ENCODE data around the gene HS2ST1. TPM values are rescaled to one million over a fixed set of nuclear protein-coding genes. Genes with fewer than 3 reads are reported as not detected.

The HS2ST1 gene
- total RNA-seq, 4 donors from 2014 or later: 13.2 to 19.6 (median 16.7) TPM

- Histone ChIP-seq H3K9me3 (no peaks in the 10 kb centered on the region), H3K27me3 (no peaks in the 10 kb centered on the region), H3K4me1 (peaks cover 6 to 13% of the 10 kb centered on the region in 2 donors), H3K36me3 (no peaks in the 10 kb centered on the region), H3K27ac (peak overlapping the region in 2 of 3 donors; percentile 25 to 45), H3K4me3 (replicated peaks in 1 of 3) (no peak overlapping the region)
- intact Hi-C loops (cut with DNase I): no loop called here
- WGBS, 2 donors: 26 to 29% methylated on average over 38 to 45 of the region's 45 CpGs
- peak; percentile 54 to 56 for DNase-seq
- no peak for TF ChIP-seq POLR2A (IDR thresholded peaks at IDR 0.05)
- TF ChIP-seq, protein P1, sequence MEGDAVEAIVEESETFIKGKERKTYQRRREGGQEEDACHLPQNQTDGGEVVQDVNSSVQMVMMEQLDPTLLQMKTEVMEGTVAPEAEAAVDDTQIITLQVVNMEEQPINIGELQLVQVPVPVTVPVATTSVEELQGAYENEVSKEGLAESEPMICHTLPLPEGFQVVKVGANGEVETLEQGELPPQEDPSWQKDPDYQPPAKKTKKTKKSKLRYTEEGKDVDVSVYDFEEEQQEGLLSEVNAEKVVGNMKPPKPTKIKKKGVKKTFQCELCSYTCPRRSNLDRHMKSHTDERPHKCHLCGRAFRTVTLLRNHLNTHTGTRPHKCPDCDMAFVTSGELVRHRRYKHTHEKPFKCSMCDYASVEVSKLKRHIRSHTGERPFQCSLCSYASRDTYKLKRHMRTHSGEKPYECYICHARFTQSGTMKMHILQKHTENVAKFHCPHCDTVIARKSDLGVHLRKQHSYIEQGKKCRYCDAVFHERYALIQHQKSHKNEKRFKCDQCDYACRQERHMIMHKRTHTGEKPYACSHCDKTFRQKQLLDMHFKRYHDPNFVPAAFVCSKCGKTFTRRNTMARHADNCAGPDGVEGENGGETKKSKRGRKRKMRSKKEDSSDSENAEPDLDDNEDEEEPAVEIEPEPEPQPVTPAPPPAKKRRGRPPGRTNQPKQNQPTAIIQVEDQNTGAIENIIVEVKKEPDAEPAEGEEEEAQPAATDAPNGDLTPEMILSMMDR (IDR thresholded peaks at IDR 0.05): peak in 3 of 6 experiments; percentile 19 to 52 (median 30)
Measured at GRCh38 chr1:87151500-87152421, 237.3 kb downstream of the HS2ST1 start.

- no peak for TF ChIP-seq POLR2A (IDR thresholded peaks at IDR 0.05)
- TF ChIP-seq, protein P1 (IDR thresholded peaks at IDR 0.05): no peak
- Histone ChIP-seq H3K27ac (no peak overlapping the region), H3K4me1 (peaks cover 6 to 13% of the 10 kb centered on the region in 2 donors), H3K36me3 (no peaks in the 10 kb centered on the region), H3K9me3 (no peaks in the 10 kb centered on the region), H3K4me3 (replicated peaks in 1 of 3) (no peak overlapping the region), H3K27me3 (no peaks in the 10 kb centered on the region)
- no peak for DNase-seq
- 91 to 96% methylated on average over 9 of the region's 9 CpGs for WGBS, 2 donors
- intact Hi-C loops (cut with DNase I): no loop called here
Measured at GRCh38 chr1:87154384-87154783, 239.9 kb downstream of the HS2ST1 start.

GRCh38 chr1:87155170-87155569 is 240.7 kb downstream of the HS2ST1 start:
- Histone ChIP-seq H3K27me3 (no peaks in the 10 kb centered on the region), H3K36me3 (no peaks in the 10 kb centered on the region), H3K4me3 (replicated peaks in 1 of 3) (no peak overlapping the region), H3K27ac (no peak overlapping the region), H3K4me1 (peaks cover 6 to 13% of the 10 kb centered on the region in 2 donors), H3K9me3 (no peaks in the 10 kb centered on the region)
- TF ChIP-seq, protein P1 (IDR thresholded peaks at IDR 0.05): no peak
- no peak for TF ChIP-seq POLR2A (IDR thresholded peaks at IDR 0.05)
- no peak for DNase-seq
- 86% methylated on average over 6 of the region's 6 CpGs for WGBS, 2 donors
- intact Hi-C loops (cut with DNase I): no loop called here

DNA sequence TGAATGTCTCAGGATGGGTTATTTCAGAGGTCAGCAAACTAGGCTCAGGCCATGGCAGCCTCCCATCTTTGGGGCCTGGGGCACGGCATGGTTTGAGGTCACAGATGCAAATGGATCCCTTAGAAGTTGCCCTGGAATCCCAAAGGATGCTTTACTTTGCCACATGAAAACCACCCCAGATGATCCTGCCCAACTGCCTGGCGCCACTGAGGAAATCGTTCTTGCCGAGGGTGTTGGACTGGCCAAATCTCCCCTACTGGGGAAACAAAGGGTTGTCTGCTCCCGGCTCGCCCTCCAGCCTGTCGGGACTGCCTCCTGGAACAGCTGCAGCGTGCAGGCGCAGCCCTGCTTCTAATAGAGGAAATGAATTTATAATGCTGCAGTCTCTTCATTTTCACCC is 241.2 kb downstream of the HS2ST1 start:
- intact Hi-C loops (cut with DNase I): no loop called here
- H3K4me1 ChIP-seq: peaks cover 6 to 13% of the 10 kb centered on the region in 2 donors
- no peaks in the 10 kb centered on the region for H3K27me3 ChIP-seq
- DNase-seq: no peak
- WGBS, 2 donors: 81 to 86% methylated on average over 9 of the region's 9 CpGs
- TF ChIP-seq, protein P1 (IDR thresholded peaks at IDR 0.05): no peak
- TF ChIP-seq POLR2A (IDR thresholded peaks at IDR 0.05): no peak
- no peaks in the 10 kb centered on the region for H3K9me3 ChIP-seq
- no peak overlapping the region for H3K4me3 ChIP-seq (replicated peaks in 1 of 3)
- H3K36me3 ChIP-seq: no peaks in the 10 kb centered on the region
- no peak overlapping the region for H3K27ac ChIP-seq

- Histone ChIP-seq H3K27ac (no peak overlapping the region), H3K4me1 (peaks cover 6 to 11% of the 10 kb centered on the region in 2 donors), H3K27me3 (no peaks in the 10 kb centered on the region), H3K9me3 (no peaks in the 10 kb centered on the region), H3K4me3 (replicated peaks in 1 of 3) (no peak overlapping the region), H3K36me3 (no peaks in the 10 kb centered on the region)
- WGBS, 2 donors: 76 to 78% methylated on average over 6 of the region's 6 CpGs
- DNase-seq: no peak
- intact Hi-C loops (cut with DNase I): no loop called here
- TF ChIP-seq, protein P1 (IDR thresholded peaks at IDR 0.05): no peak
Measured at GRCh38 chr1:87156124-87156523, 241.7 kb downstream of the HS2ST1 start.

Data from thyroid gland (tissue), 4 donors.